Measurements from ENCODE around the gene ERC1.

DNA sequence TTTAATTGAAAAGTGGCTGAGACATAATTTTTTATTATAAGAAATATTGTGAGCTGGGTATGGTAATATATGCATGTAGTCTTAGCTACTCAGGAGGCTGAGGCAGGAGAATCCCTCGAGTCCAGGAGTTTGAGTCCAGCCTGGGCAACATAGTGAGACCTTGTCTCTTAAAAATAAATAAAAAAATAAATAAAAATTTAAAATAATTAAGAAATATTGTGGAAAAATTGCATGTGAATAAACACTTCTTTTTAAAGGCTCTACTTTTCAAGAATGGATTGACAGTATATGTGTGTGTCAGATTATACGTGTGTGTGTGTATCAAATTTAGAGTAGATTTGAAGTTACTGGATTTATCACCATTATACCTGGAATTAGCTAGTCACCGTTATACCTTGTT, 43.2 kb downstream of the ERC1 start:
- TF ChIP-seq, protein P1, sequence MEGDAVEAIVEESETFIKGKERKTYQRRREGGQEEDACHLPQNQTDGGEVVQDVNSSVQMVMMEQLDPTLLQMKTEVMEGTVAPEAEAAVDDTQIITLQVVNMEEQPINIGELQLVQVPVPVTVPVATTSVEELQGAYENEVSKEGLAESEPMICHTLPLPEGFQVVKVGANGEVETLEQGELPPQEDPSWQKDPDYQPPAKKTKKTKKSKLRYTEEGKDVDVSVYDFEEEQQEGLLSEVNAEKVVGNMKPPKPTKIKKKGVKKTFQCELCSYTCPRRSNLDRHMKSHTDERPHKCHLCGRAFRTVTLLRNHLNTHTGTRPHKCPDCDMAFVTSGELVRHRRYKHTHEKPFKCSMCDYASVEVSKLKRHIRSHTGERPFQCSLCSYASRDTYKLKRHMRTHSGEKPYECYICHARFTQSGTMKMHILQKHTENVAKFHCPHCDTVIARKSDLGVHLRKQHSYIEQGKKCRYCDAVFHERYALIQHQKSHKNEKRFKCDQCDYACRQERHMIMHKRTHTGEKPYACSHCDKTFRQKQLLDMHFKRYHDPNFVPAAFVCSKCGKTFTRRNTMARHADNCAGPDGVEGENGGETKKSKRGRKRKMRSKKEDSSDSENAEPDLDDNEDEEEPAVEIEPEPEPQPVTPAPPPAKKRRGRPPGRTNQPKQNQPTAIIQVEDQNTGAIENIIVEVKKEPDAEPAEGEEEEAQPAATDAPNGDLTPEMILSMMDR (IDR thresholded peaks at IDR 0.05; ENCODE audit: low read length), result no peak
- no peak for TF ChIP-seq EZH2 (IDR thresholded peaks at IDR 0.05; ENCODE audit: borderline replicate concordance, low read length)

All from OCI-LY1 (cell line).